NCI-H82 treated with DMSO at 0.1 percent for 48 hours (cell line): Measurements from ENCODE around the gene KCNA2.

Experiments
- DNase-seq: peaks from one replicate; lab custom pipeline; 2025; ENCODE audit not compliant: unreplicated experiment; lab: John Stamatoyannopoulos, UW

KCNA2 gene

GRCh38 chr1:110605901-110606656, at the start of gene KCNA2:
KCNA2 (minus strand) TSS chr1:110606358; CDS start chr1:110604782, 1,576 bp downstream.
- DNase-seq, result no peak

DNA sequence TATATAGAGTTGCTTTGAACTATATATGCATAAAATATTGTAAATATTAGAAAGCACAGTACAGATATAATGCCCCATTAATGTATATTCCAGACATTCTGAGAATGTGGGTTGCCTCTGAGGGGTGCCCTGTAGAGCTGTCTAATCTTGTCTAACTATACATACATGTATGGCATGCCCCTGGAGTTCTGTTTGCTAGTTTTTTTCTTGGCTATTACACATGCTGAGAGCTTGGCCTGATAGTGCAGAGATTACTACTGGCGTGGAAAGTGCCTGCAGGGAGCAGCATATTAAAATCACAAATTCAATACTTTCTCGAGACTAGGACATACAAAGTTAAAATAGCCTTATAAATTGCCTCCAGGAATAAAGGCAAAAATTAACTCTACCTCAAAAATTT, 44.5 kb upstream of the KCNA2 start:
- DNase-seq, result no peak

- no peak for DNase-seq
Observed at GRCh38 chr1:110648417-110648816, 42.3 kb upstream of the KCNA2 start.

- DNase-seq, result no peak
Observed at GRCh38 chr1:110647254-110647891, 41.2 kb upstream of the KCNA2 start.

DNA sequence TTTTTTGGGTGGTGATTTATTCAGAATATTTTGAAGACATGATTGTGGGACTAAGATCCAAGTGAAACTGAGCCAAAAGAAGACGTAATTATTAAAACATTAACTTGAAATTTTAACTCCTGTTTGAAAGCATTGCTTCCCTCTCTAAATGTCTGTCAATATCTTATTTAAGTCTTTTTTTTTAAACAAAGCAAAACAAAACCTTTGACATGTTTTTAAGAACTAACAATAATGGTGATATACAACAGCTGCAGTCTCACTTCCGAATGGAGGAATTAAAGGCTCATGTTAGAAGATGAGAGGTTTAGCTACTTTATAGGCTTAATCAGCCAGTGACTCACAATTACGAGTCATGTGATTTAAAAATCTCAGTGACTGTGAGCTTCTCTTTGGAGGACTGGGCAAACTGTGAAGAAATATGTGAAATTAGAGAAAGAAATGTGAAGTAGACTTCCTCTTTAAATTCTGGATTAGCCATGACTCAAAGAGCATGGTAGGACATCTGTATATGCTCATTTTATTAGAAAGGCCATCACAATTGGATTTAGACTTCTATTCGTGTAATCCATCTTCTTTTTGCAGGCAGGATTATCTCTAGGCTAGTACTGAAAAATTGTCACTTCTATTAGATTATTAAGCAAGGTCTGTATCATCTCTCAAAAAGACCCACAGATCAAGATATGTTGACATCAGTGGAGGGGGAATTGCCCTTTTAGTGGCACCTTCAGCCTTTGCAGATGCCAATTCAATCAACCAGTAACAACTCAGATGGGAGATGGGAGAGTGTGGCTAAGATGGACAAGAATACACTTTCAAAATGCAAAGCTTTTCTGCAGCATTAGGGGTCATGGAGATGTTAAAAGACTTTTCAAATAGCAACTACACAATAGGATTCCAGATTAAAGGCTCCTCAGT, 39.9 kb upstream of the KCNA2 start:
- DNase-seq, result peak; percentile 68

- DNase-seq, result no peak
Observed at GRCh38 chr1:110645211-110645610, 39.1 kb upstream of the KCNA2 start.

DNA sequence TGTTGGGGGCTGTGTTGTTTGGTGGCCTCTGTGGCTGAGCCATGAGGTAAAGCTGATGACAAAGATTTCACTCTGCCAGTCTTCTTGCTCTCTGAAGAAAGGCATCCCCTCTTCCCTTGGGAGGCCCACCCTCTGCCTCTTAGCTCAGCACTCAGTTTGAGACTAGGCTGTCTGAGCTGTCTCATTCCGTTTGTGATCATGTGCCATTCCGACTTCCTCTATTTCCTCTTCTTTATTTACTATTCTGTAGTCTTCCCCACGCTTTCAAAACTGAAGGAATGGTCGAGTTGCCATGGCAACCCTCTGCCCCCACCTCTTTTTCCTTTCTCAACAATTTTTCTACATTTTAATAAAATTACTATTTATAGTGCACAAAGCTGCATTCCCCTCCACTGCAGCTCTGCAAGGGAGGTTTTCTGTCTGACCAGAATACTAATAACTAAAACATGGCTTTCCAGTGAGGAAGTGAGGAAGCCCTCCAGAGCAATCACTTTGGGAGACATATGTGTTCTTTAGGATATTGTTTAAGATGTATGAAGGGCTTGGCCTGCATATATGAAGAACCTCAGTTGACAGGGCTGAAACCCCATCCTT, 37.8 kb upstream of the KCNA2 start:
- no peak for DNase-seq

DNA sequence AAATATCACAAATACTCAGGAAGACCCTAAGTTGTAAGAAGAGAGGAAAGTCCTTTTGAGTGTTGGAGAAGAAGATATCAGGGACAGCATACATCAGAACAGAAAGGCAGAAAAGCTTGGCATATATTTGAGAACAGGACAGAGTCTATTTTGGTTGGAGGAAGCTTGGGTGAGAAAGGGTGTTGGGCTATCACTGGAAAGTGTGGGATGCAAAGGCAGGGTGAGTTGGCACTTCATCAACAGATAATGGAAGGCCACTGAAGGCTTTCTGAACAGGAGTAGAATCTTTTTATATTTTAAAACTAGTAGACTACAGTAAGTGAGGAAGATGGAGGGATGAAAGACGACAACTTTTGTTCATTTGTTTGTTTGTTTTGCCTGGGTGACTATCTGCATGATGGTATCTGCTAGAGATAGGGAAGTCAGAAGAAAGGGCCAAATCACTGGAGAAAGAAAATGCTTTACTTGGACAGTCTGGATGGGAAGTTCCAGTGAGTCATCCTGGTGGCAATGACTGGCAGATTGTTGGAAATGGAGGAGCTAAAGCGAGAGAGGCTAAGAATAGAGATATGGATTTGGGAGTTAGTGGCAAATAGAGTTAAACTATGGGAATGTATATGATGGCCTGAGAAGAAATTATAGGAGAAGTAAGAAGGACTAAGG, 33.7 kb upstream of the KCNA2 start:
- DNase-seq, result no peak

- no peak for DNase-seq
Observed at GRCh38 chr1:110638556-110638955, 32.4 kb upstream of the KCNA2 start.

DNA sequence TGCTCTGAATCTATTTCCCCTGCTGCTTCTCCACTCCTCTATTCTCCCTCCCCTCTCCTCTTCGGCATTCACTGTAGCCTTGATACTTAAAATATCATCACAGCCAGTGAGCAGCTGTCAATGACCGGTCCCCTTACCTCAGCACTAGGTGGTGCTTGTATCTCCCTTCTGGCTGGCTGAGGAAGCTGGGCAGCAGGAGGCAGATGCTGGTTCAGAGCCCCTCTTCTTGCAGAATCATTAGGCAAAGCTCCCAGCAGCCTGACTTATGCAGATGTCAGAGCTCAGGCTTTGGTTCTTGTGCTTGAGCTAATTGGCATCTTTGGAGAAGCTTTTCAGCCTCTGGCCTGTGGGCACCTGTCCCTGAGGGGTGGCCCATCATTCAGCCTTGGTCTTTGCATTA, 31.9 kb upstream of the KCNA2 start:
- no peak for DNase-seq

DNA sequence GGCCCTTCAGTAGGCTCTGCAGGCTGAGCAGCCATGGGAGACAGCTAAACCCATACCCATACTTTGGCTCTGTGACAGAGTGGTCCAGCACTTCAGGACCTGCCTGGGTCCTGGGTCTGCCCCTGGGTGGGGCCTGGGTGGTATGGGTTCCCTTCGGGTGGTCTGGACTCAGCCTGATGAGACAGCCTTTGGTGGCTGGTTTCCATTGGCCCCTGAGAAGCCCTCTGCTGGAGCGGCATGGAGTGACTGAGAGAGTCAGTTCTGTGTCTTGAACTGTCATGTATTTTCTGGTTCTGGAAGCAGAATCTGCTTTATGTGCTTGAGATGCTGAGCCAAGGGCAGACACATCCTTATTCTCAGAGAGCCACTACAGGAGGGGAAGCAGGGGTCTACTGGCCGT, 31.3 kb upstream of the KCNA2 start:
- no peak for DNase-seq

GRCh38 chr1:110636149-110636935, 30.2 kb upstream of the KCNA2 start:
- DNase-seq, result no peak

DNA sequence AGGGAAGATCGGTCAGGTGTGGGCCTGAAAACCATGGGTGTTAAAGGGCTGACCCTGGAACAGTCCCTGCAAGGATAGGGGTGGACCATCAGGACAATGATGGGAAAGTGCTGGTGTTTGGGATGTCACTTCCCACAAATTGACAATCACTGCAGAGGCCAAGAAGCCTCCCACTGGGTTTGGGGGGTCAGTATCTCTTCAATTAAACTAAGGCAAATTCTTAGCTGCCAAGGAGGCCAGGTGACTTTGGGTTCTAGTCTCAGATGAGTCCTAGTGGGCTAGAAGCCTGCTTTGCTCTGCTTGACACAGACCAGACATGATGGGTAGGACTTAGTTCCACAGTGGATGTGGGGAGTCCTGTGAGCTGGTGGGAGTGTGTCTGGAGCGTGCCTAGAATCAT, 29.3 kb upstream of the KCNA2 start:
- DNase-seq, result no peak

DNA sequence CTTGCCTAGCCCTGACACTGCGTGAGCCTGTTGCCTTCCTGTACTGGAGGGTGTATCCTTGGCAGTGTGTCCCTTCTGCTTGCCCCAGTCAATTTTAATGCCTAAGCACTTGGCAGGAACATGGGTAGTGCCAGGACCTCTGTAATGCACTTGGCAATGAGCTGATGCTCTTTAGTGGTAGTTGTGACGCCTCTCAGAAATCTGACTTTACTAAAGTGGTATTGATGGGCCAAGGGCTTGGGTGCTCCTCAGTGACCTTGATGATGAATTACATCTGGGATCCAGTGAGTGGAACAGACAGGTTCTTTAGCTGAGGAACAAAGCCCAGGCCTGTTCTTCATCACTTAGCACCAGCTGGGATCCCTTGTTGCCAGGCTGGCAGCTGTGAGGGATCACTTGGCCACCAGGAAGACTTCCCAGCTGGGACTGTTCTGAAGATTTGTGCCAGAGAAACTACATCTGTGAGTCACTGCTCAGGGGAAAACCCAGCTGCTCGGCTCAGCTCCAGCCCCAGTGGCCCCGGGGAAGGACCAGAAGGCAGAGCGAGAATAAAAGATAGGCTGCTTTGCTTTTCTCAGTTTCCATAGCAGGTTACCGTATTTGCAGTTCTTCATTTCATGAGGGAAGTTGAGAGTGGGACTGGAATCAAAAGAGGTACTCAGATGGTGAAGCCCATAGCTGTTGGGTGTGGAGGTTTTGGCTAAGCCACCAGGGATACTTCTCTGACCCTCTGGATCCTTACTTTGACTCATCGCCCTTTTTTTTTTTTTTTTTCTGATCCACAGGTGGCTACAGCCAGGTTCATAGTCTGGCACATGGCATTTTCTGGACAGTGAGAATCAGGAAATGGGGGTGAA, 28.5 kb upstream of the KCNA2 start:
- DNase-seq, result no peak

DNA sequence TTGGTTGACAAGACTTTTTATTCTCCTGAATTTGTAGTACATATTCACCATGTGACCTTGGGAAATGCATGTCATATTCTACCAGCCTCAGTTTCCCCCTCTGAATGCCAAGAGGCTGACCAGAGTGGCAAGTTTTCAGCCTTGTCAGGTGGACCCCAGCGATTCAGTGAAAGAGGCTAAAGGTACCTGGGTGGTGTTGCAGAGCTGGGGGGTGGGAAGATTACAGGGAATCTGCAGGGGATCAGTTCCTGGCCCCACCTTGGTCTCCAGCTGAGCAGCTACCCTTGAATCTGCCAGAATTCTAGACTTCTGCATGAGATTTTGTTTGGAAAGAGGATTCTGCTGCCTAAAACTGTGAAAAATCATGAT, 27.9 kb upstream of the KCNA2 start:
- DNase-seq, result no peak

DNA sequence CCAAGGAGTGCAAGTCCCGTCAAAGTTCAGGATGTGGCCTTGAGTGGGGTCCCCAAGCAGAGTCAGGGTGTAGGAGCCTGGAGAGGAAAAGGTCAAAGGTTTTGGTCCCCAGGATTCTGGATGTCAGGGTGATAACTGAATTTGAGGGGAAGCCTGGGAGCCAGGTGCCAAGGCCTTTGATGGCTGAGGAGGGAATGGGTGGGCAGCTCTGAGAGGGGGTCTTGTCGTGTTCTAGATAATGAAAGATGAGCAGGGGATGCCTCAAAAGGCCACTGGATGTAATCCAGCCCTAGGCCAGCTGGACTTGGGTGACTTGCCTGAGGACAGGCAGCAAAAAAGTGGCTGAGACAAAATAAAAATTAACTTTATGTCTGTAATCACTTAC, 27.5 kb upstream of the KCNA2 start:
- no peak for DNase-seq

- no peak for DNase-seq
Observed at GRCh38 chr1:110631836-110632620, 25.9 kb upstream of the KCNA2 start.
